GM21576 (cell line): ENCODE results near the gene MPHOSPH9.
"Not testable (repeated sequence)": the region's sequence is repeated elsewhere in the genome, so short reads cannot be mapped to it uniquely, and the experiment has no call there.

Experiments used
- ATAC-seq: cut with Tn5 transposase; IDR thresholded peaks from one replicate; pipeline ENCODE4 v1.9.1; 2021; ENCODE audit warnings: mild to moderate bottlenecking, moderate library complexity; ENCODE audit not compliant: unreplicated experiment

MPHOSPH9 gene

GRCh38 chr12:123227581-123228258 lies 5.2 kb downstream of the MPHOSPH9 start:
- no peak for ATAC-seq

DNA sequence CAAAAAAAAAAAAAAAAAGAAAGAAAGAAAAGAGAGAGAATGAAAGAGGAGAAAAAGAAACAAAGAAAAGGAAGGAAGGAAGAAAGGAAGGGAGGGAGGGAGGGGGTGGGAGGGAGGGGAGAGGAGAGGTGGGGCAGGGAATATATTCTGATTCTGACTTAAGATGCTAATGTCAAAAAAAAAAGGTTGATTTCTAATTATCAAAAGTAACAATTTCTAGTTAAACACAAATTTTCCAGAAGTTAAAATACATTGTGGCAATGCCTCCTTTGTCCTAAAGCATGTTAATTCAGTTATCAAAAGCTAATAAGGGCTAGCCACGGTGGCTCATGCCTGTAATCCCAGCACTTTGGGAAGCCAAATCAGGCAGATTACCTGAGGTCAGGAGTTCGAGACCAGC lies 7.5 kb downstream of the MPHOSPH9 start:
- ATAC-seq: no peak

DNA sequence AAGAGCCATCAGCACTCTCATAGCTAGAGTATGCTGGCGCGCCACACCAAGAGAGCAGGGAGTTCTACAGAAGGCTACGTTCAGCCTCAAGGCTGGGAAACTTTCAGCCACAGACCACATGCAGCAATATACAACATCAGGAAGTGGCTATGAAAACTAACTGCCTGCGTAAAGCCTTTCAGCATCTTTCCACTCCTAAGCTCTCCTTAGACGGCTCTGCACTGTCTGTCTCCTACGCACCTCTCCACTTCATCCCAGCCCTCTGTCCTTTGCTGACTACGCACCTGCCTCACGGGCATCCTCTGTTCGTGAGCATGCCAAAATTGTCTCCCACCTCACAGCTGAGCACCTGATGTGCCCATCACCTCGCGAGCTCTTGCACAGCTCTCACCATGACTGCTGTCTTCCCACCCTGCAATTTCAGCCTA lies 9.7 kb downstream of the MPHOSPH9 start:
- peak; percentile 59 for ATAC-seq

GRCh38 chr12:123207815-123208214 lies 25.1 kb downstream of the MPHOSPH9 start:
- ATAC-seq: not testable (repeated sequence)

DNA sequence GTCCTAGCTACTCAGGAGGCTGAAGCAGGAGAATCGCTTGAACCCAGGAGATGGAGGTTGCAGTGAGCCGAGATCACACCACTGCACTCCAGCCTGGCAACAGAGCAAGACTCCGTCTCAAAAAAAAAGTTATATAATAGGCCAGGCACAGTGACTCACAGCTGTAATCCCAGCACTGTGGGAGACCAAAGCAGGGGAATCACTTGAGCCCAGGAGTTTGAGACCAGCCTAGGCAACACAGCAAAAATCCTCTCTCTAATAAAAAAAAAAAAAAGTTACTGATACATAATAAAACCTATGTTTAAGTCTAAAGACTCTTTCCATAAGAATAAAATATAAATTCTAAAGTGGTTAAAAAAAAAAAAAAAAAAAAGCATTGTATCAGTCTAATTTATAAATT lies 26.1 kb downstream of the MPHOSPH9 start:
- ATAC-seq: not testable (repeated sequence)

GRCh38 chr12:123200414-123200813 lies 32.5 kb downstream of the MPHOSPH9 start:
- ATAC-seq: no peak

GRCh38 chr12:123199936-123200335 lies 33.0 kb downstream of the MPHOSPH9 start:
- no peak for ATAC-seq

DNA sequence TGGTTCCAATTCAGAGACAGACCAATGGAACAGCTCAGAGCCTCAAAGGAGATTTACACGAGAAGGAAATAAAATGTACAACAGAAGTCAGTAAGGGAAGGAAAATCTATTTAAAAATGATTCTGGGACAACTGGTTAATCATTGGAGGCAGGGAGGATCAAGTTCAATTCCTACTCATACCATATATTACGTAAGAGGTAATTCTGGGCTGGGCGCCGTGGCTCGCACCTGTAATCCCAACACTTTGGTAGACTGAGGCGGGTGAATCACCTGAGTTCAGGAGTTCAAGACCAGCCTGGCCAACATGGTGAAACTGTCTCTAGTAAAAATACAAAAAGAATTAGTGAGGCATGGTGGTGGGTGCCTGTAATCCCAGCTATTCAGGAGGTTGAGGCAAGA lies 45.3 kb downstream of the MPHOSPH9 start:
- no peak for ATAC-seq

GRCh38 chr12:123180171-123180570 lies 52.8 kb downstream of the MPHOSPH9 start:
- ATAC-seq: no peak

DNA sequence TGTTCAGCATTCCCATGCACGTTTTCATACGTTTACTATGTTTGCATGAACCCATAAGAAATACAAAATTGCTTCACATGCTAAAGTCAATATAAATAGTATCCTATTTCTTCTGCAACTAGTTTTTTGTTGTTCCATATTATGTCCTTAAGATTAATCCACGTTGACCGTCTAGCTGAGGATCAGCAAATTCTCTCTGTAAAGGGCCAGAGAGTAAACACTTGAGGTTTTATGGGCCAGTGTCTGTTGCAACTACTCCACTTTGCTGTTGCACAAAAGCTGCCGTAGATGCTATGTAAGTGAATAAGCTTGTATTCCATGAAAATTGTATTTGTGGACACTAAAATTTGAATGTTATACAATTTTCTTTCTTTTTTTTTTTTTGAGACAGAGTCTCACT lies 61.0 kb downstream of the MPHOSPH9 start:
- ATAC-seq: no peak

DNA sequence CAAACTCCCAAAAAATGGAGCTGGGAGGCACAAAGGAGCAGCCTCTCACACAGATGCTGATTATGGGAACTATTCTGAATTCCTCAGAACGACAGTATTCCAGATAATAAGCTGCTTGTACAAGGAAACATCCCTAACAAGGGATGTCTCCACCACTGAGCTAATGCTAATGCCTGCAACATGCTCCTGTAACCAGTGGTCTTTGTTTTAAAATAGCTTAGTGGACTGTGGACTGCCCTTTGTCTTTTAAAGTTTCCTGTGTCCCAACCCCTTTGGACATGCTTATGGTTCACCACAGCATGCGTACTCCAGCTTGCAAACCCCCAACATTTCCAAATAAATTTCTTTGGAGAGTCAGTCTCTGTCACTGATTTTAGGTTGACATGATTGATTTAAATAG lies 65.6 kb downstream of the MPHOSPH9 start:
- ATAC-seq: no peak

GRCh38 chr12:123165537-123165936 lies 67.4 kb downstream of the MPHOSPH9 start:
- ATAC-seq: no peak

- no peak for ATAC-seq
These were observed 68.2 kb downstream of the MPHOSPH9 start for GRCh38 chr12:123164710-123165261.

DNA sequence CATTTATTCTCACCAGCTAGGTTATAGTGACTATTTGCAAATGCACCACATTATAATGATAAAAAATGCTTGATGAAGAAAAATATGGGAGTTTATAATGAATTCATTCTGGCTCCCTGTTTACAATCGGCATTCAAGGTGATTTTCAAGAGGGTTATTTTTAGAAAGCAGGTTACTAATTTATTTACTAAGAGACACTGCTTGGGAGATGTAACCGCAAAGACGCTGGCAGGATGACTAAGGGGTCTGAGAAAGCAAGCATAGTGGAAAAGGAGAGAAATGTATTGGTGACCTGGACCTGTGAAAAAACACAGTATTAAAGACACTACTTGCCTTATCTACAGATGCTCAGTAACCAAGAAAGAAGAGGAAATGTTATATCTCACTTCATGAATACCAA lies 68.7 kb downstream of the MPHOSPH9 start:
- no peak for ATAC-seq

DNA sequence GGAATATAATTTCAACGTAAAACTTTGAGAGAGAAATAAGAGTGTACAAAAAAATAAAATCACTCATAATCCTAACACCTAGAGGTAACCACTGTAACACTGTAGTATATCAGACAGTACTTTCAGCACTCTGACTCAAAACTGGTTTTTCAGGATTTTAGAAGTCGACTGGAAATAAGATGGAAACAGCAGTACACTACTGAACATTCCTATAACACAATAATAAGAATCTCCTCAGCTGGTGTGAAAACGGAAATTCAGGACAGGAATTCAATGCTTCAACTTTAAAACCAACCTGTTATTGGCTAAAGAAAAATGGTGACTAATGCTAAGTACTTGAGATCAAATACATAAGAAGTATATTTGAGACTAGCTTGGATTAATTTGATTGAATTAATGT lies 69.7 kb downstream of the MPHOSPH9 start:
- ATAC-seq: no peak

DNA sequence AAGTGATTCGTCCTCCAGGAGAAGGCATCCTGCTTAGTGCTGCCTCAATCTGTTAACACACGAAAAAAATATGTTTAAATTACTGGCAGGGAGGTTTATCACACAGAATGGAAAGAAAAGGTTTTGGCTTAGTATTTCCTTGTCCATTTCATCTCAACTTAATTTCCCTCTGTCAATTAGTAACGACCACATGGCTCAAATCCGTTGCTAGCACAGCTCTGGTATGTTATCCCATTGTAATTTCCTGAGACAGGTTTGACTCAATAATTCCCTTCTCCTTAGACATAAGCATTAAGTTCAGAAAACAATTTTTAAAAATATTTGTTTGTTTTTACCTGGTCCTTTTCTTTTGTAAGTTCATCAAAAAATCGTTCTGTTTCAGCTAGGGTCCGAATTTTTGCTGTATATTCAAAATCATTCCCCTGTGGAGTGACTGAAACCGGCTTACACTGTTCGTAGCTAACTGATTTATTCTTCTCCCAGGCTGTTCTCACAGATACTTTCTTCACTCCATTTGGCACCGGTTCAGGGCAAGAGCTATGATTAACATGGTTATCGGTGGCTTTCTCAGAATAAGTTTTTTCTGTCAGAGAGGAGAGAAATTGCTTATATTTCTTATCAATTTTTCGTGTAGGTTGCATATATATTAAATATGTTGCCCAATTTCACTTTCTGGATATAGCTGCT lies 72.0 kb downstream of the MPHOSPH9 start:
- ATAC-seq: no peak

DNA sequence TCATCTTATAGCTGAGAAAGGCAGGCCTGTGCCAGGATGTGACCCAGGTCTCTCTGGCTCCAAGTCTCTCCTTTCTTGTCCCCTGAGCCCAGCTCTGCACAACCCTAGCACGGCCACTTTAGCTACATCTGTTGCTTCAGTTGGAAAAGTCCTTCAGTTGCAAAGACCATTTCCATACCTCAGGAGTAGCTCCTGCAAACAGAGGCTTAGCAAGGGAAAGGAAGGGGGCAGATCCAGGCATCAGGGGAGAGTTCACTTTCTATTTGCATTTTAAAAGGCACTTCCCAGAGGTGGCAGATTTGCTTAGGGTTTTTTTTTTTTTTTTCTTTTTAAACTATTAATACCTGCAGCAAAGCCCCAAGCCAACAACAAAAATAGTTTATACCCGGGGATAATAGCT lies 79.0 kb downstream of the MPHOSPH9 start:
- ATAC-seq: no peak

DNA sequence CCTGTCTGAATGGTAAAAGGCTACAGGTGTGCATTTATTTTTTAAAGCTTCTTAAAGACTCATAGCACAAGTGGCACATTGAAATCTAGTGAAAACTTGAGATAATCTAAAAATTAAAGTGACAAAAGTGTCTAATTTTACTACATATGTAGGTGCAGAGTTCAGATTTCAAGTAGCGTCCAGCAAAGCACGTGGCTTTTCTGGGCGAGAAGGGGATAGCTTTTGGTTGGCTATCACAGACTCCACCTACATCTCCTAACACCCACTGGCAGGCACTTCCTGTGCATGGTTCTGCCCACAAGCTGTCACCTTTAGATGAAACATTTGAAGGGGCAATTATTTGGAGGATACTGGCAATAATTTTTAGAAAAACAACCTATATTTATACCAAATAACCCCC lies 80.1 kb downstream of the MPHOSPH9 start:
- no peak for ATAC-seq

- no peak for ATAC-seq
These were observed 81.2 kb downstream of the MPHOSPH9 start for GRCh38 chr12:123151457-123152454.

DNA sequence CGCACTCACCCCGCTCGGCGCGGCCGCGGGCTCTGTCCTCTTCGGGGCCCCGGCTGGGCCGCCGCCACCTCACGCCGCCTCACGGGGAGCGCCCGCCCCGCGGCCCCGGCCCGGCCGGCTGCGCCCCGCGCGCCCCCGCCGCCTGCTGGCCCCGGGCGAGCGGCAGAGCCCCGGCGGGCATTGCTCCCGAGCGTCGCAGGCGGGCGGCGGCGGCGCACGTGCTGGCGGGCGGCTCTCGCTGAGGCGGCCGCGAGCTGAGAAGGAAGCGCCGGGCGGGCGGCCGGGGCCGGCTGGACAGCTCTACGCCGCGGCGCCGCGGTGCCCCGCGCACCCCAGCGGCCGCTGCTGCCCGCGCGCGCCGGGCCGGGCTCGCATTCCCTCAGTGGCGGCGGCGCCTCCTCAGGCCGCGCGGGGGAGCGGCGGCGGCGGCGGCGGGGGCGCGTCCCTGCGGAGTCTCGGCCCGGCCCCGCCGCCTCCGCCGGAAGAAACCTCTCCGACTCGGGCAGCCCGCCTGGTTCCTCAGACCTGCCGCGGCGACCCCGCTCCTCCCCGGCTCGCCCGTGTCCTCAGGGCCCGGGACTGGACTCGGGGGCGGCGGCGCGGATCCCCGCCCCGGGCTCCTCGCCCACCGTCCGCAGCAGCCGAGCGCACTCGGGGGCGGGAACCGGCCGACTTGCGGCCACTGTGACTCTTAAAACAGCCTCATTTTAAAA lies 82.0 kb downstream of the MPHOSPH9 start, which contains the start of gene PITPNM2:
TSS of gene PITPNM2 (minus strand) at position 347 of the 713 bp plus-strand sequence. CDS start 116,500 bp downstream, outside the sequence.
- ATAC-seq: peak; percentile 60
